MCF 10A (cell line): ENCODE measurements around the gene IFNA1. TPM values are rescaled to one million over a fixed set of nuclear protein-coding genes. Genes with fewer than 3 reads are reported as not detected.
A peak's percentile ranks its signal among the peaks of the same experiment; 100 is the strongest.

Experiments used
- Bru-seq: library from RNA; stranded (reverse); fragments of 400-500 nt; gene quantifications from one replicate; lab custom pipeline; 2021; lab: Mats Ljungman, UMichigan
- BruChase-seq, 2 experiments: library from RNA; stranded (reverse); fragments of 400-500 nt; gene quantifications; one replicate each; lab custom pipeline; 2021; lab: Mats Ljungman, UMichigan
- BruUV-seq: library from RNA; stranded (reverse); fragments of 400-500 nt; replicated peaks from 2 replicates; lab custom pipeline; 2021; lab: Mats Ljungman, UMichigan
- CTCF ChIA-PET: fragments of 300-600 bp; sonication (Branson Sonifier 250); formaldehyde crosslinking; extraction: SDS; loops from one replicate; lab custom pipeline; 2021; ENCODE audit warnings: antibody characterized with exemption, inconsistent platforms; lab: Yijun Ruan, JAX
- POLR2A ChIA-PET: fragments of 300-600, 350-650 bp; sonication (Branson Sonifier 250); formaldehyde crosslinking; extraction: SDS; loops from one replicate; lab custom pipeline; 2020; ENCODE audit warnings: antibody characterized with exemption, inconsistent platforms; lab: Yijun Ruan, JAX
- DNase-seq: peaks from one replicate; pipeline ENCODE4 v3.0.0-alpha.2; 2018; ENCODE audit not compliant: unreplicated experiment
- H3K27ac Mint-ChIP-seq: one replicate; pipeline ENCODE4 v1.8.0; 2022; ENCODE audit warnings: mild to moderate bottlenecking, low read depth, mixed read lengths; ENCODE audit not compliant: unreplicated experiment
- H3K27me3 Mint-ChIP-seq: one replicate; pipeline ENCODE4 v1.8.0; 2022; ENCODE audit warnings: mixed read lengths; ENCODE audit not compliant: insufficient read depth, unreplicated experiment
- H3K36me3 Mint-ChIP-seq: one replicate; pipeline ENCODE4 v1.8.0; 2022; ENCODE audit warnings: mild to moderate bottlenecking, moderate library complexity, mixed read lengths; ENCODE audit not compliant: insufficient read depth, unreplicated experiment
- H3K4me1 Mint-ChIP-seq: one replicate; pipeline ENCODE4 v1.8.0; 2022; ENCODE audit warnings: mixed read lengths; ENCODE audit not compliant: insufficient read depth, unreplicated experiment
- H3K4me3 Mint-ChIP-seq: one replicate; pipeline ENCODE4 v1.8.0; 2022; ENCODE audit warnings: mild to moderate bottlenecking, moderate library complexity, mixed read lengths; ENCODE audit not compliant: unreplicated experiment
- H3K9me3 Mint-ChIP-seq: one replicate; pipeline ENCODE4 v1.8.0; 2022; ENCODE audit warnings: mixed read lengths; ENCODE audit not compliant: unreplicated experiment
- CTCF ChIP-seq: fragments of 200-600 bp; IDR thresholded peaks from one replicate; pipeline ENCODE4 v1.8.0; 2022; ENCODE audit warnings: antibody characterized with exemption, mild to moderate bottlenecking; ENCODE audit not compliant: unreplicated experiment
- intact Hi-C: fragments of 100-400 bp; cut with micrococcal nuclease; formaldehyde crosslinking; loops from 2 replicates; pipeline ENCODE4 v1.14.1; 2022
- long read RNA-seq: library from polyadenylated mRNA; stranded (forward); transcript quantifications from one replicate; pipeline ENCODE4 v2.0.0, GENCODE V29; 2022
- total RNA-seq: library from RNA; stranded (reverse); gene quantifications from 2 replicates; pipeline ENCODE4 v1.2.3, GENCODE V29; 2022

Gene IFNA1
- total RNA-seq, result not detected in 2 replicates
- not detected for Bru-seq, nascent RNA
- not detected for BruChase-seq, experiment 1, labeled RNA remaining after a 6-hour chase
- not detected for BruChase-seq, experiment 2, labeled RNA remaining after a 2-hour chase
- long read RNA-seq, result 0 reads

- Mint-ChIP-seq H3K36me3 (no peaks in the 10 kb centered on the region), H3K4me3 (no peak within 1 kb of the TSS), H3K27ac (no peak within 1 kb of the TSS), H3K9me3 (no peaks in the 10 kb centered on the region), H3K27me3 (no peaks in the 10 kb centered on the region), H3K4me1 (no peaks in the 10 kb centered on the region)
- no TSS peak for BruUV-seq
- ChIA-PET POLR2A (no interaction called here), CTCF (no interaction called here)
- no peak for DNase-seq
- no peak for TF ChIP-seq CTCF
- intact Hi-C loops, result no loop called here
Observed at GRCh38 chr9:21440139-21440538, at the start of gene IFNA1. IFNA1 (plus strand) TSS chr9:21440439; CDS start chr9:21440508, 69 bp downstream.

- ChIA-PET CTCF (no interaction called here), POLR2A (no interaction called here)
- Mint-ChIP-seq H3K9me3 (no peaks in the 10 kb centered on the region), H3K4me1 (peaks cover 10% of the 10 kb centered on the region), H3K27me3 (peaks cover 90% of the 10 kb centered on the region), H3K4me3 (no peak overlapping the region), H3K27ac (no peak overlapping the region), H3K36me3 (no peaks in the 10 kb centered on the region)
- peak; percentile 11 for DNase-seq
- intact Hi-C loops, result loop anchor here (5.0 kb wide), 1 partner anchor 65 kb away; no protein-coding TSS in a partner anchor
- BruUV-seq, result no TSS peak
- peak; percentile 5 for TF ChIP-seq CTCF
Observed at GRCh38 chr9:21392270-21392669, 48.0 kb upstream of the IFNA1 start.

- intact Hi-C loops, result no loop called here
- DNase-seq, result no peak
- ChIA-PET POLR2A (no interaction called here), CTCF (interaction anchor here (0.6 to 0.7 kb wide), 2 partner anchors 51 to 72 kb away, joined by 3 to 4 read pairs; no protein-coding TSS in a partner anchor)
- peak overlapping the region; percentile 40 for H3K4me3 Mint-ChIP-seq
- peak; percentile 39 for TF ChIP-seq CTCF
- no peaks in the 10 kb centered on the region for H3K9me3 Mint-ChIP-seq
- H3K36me3 Mint-ChIP-seq, result no peaks in the 10 kb centered on the region
- peaks cover 10% of the 10 kb centered on the region for H3K4me1 Mint-ChIP-seq
- peaks cover 78% of the 10 kb centered on the region for H3K27me3 Mint-ChIP-seq
- BruUV-seq, result no TSS peak
- H3K27ac Mint-ChIP-seq, result no peak overlapping the region
Observed at GRCh38 chr9:21395778-21396717, 44.2 kb upstream of the IFNA1 start.

GRCh38 chr9:21398955-21399489 is 41.2 kb upstream of the IFNA1 start:
- intact Hi-C loops, result no loop called here

More at GRCh38 chr9:21398955-21399489, 41.2 kb upstream of the IFNA1 start:
- no peaks in the 10 kb centered on the region for H3K9me3 Mint-ChIP-seq
- H3K4me3 Mint-ChIP-seq, result no peak overlapping the region
- H3K27ac Mint-ChIP-seq, result no peak overlapping the region
- DNase-seq, result no peak
- no peak for TF ChIP-seq CTCF
- CTCF ChIA-PET, result no interaction called here
- no TSS peak for BruUV-seq
- H3K27me3 Mint-ChIP-seq, result peaks cover 48% of the 10 kb centered on the region
- peaks cover 10% of the 10 kb centered on the region for H3K4me1 Mint-ChIP-seq
- POLR2A ChIA-PET, result no interaction called here
- H3K36me3 Mint-ChIP-seq, result no peaks in the 10 kb centered on the region
